Testis (tissue), 3 donors: ENCODE data around the gene TTYH2. TPM values are rescaled to one million over a fixed set of nuclear protein-coding genes. Genes with fewer than 3 reads are reported as not detected.
A peak's percentile ranks its signal among the peaks of the same experiment; 100 is the strongest.

Experiments
- DNase-seq: peaks from one replicate; pipeline ENCODE4 v3.0.0-alpha.2; 2019
- H3K27ac ChIP-seq, 2 donors: fragments of 200-600 bp; sonication (generic); one replicate each; pipeline ENCODE4 v1.5.1; 2019
- H3K27me3 ChIP-seq: fragments of 200-600 bp; sonication (generic); one replicate; pipeline ENCODE4 v1.5.1; 2019
- H3K36me3 ChIP-seq: fragments of 200-600 bp; sonication (generic); one replicate; pipeline ENCODE4 v1.5.1; 2017; ENCODE audit warnings: low read depth; ENCODE audit errors: missing control alignments
- H3K4me1 ChIP-seq: fragments of 200-600 bp; sonication (generic); one replicate; pipeline ENCODE4 v1.5.1; 2019
- H3K4me3 ChIP-seq, 2 donors: fragments of 200-600 bp; sonication (generic); one replicate each; pipeline ENCODE4 v1.5.1; 2017 to 2019
- H3K9me3 ChIP-seq: fragments of 200-600 bp; sonication (generic); one replicate; pipeline ENCODE4 v1.5.1; 2017
- POLR2A ChIP-seq: fragments of 450-650 bp; IDR thresholded peaks from one replicate; pipeline ENCODE4 v1.6.1; 2017; ENCODE audit warnings: antibody characterized with exemption, mild to moderate bottlenecking, moderate library complexity
- WGBS, 2 donors: methylation state at CpG; one replicate each; pipeline ENCODE4 v1.1.5; 2018; 5-methylcytosine and 5-hydroxymethylcytosine counted together
- intact Hi-C: fragments of 100-400 bp; cut with DNase I; formaldehyde crosslinking; loops from one replicate; pipeline ENCODE4 v1.15.1; 2023; ENCODE audit warnings: low total_unique reads
- polyA plus RNA-seq: library from polyadenylated mRNA; stranded (reverse); fragments of 350-450 nt; fragmentation: Illumina TruSeq; extraction: RNeasy Lipid Tissue Mini Kit (QIAGEN cat#74804); gene quantifications from one replicate; pipeline ENCODE4 v1.2.3, GENCODE V29; 2014; ENCODE audit warnings: low read depth, low replicate concordance; ENCODE audit not compliant: insufficient read depth
- total RNA-seq, 2 donors: library from RNA; depleted of rRNA; stranded (reverse); fragments of >200 nt; gene quantifications; one replicate each; pipeline ENCODE4 v1.2.3, GENCODE V29; 2016
- TF ChIP-seq, protein P1 (sequence below), 3 experiments: fragments of 450-650 bp in 2 of 3; fragments of 200-600 bp in 1 of 3; sonication (generic) in 1 of 3; IDR thresholded peaks; one replicate each; pipeline ENCODE4 v1.5.1; 2016 to 2019; ENCODE audit warnings: antibody characterized with exemption in 3 of 3, mild to moderate bottlenecking in 2 of 3, moderate library complexity in 1 of 3

The TTYH2 gene
- total and polyA plus RNA-seq, 3 donors from 2014 or later = 52.7 to 73.5 (median 69.7) TPM

DNA sequence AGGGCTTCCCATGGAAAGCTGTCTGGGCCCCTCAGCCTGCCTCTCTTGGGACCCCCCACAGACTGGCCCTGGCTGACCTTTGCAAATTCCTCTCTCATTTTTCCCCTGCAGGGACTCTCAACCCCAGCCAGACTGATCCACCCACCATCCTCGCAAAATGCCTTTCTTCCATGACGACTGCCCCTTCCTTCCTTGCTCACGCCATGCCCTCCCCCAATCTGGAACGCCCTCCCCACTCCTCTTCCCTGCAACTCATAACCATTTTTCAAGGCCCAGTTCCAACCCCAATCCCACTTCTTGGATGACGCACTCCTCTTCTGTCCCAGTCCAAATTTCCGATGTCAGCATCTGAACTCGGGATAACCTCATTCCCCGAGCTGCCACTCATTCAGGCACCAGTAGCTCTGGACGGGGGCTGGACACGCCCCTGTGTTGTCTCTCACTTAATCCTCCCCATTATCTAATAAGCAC lies 59.4 kb downstream of the TTYH2 start:
- Histone ChIP-seq H3K9me3 (no peaks in the 10 kb centered on the region), H3K27me3 (no peaks in the 10 kb centered on the region), H3K4me1 (peaks cover 28% of the 10 kb centered on the region), H3K4me3 (no peak overlapping the region), H3K36me3 (no peaks in the 10 kb centered on the region), H3K27ac (no peak overlapping the region)
- WGBS, 2 donors = 46 to 68% methylated on average over 10 of the region's 10 CpGs
- TF ChIP-seq, protein P1, sequence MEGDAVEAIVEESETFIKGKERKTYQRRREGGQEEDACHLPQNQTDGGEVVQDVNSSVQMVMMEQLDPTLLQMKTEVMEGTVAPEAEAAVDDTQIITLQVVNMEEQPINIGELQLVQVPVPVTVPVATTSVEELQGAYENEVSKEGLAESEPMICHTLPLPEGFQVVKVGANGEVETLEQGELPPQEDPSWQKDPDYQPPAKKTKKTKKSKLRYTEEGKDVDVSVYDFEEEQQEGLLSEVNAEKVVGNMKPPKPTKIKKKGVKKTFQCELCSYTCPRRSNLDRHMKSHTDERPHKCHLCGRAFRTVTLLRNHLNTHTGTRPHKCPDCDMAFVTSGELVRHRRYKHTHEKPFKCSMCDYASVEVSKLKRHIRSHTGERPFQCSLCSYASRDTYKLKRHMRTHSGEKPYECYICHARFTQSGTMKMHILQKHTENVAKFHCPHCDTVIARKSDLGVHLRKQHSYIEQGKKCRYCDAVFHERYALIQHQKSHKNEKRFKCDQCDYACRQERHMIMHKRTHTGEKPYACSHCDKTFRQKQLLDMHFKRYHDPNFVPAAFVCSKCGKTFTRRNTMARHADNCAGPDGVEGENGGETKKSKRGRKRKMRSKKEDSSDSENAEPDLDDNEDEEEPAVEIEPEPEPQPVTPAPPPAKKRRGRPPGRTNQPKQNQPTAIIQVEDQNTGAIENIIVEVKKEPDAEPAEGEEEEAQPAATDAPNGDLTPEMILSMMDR (IDR thresholded peaks at IDR 0.05) = no peak
- no peak for TF ChIP-seq POLR2A
- DNase-seq = no peak
- intact Hi-C loops = no loop called here

DNA sequence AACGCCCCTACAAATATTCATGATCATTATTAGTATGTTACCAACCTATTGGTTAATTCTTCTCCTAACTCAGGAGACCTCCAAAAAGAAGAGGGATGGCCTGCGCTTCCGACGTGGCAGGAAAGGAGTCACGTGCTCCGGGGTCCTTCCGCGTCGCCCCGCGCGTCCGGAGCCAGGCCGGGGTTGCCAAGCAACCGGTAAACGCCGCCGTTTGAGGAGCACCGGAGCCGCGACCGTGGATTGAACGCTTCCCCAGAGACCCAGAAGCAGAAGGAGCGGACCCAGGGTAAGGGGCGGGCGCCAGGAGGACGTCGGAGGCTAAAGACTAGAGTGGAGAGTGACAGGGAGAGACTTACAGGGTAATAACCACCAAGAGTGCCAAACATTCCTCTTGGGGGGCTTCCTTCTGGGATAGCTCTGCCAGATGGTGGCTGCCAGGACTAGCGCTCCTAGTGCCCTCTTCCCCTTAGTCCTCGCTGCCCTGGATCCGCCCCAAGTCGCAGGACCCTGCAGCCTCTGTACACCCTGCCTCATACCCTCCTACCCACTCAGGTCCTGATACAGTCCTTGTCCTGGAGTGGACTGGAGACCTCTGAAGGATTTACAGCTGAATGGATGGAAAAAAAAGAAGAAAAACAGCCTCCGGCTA lies 60.8 kb downstream of the TTYH2 start, which contains the start of gene DNAI2:
Gene DNAI2 (plus strand): TSS at position 175 of the 649 bp plus-strand sequence. CDS start 7,584 bp downstream, outside the sequence.
- intact Hi-C loops = no loop called here
- Histone ChIP-seq H3K4me1 (peaks cover 28% of the 10 kb centered on the region), H3K4me3 (peak within 1 kb of the TSS in 1 of 2 donors; percentile 25), H3K36me3 (no peaks in the 10 kb centered on the region), H3K27ac (peak within 1 kb of the TSS in 1 of 2 donors; percentile 19), H3K9me3 (no peaks in the 10 kb centered on the region), H3K27me3 (no peaks in the 10 kb centered on the region)
- WGBS, 2 donors = 17 to 27% methylated on average over 30 to 33 of the region's 33 CpGs
- no peak for TF ChIP-seq POLR2A
- TF ChIP-seq, protein P1 (IDR thresholded peaks at IDR 0.05) = no peak
- DNase-seq = no peak

DNA sequence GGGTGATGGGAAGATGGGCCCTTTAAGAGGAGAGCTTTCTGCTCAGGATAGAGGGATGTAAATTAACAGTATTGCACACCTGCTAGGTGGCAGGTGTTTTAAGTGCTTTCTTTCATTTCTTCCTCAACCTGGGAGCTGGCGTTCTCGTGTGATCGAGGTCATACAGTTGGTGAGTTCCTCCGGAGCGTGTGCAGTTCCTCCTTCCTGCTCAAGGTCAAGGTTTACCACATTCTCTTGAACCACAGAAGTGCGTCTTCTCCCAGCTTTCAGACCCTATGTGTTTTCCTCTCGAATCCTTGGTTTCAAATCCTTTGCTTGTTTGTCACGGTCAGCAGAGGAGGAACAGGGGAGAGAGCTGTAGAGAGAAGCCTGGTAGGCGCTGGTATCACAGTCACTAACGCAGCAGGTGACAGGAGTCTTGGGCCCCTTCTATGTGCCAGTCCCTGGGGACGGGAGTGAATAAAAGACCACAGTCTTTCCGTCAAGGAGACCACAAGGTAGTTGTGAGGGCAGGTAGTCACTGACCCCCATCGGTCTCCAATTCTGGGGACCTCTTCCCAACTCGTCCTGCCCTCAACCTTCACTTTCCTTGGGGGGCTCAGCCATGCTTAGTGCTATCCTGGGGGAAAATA lies 61.5 kb downstream of the TTYH2 start:
- no peak overlapping the region for H3K4me3 ChIP-seq
- H3K27me3 ChIP-seq = no peaks in the 10 kb centered on the region
- 46 to 48% methylated on average over 14 of the region's 14 CpGs for WGBS, 2 donors
- intact Hi-C loops = no loop called here
- DNase-seq = no peak
- no peaks in the 10 kb centered on the region for H3K9me3 ChIP-seq
- H3K36me3 ChIP-seq = no peaks in the 10 kb centered on the region
- TF ChIP-seq, protein P1 (IDR thresholded peaks at IDR 0.05) = no peak
- TF ChIP-seq POLR2A = no peak
- peak overlapping the region in 1 of 2 donors; percentile 19 for H3K27ac ChIP-seq
- peaks cover 28% of the 10 kb centered on the region for H3K4me1 ChIP-seq

DNA sequence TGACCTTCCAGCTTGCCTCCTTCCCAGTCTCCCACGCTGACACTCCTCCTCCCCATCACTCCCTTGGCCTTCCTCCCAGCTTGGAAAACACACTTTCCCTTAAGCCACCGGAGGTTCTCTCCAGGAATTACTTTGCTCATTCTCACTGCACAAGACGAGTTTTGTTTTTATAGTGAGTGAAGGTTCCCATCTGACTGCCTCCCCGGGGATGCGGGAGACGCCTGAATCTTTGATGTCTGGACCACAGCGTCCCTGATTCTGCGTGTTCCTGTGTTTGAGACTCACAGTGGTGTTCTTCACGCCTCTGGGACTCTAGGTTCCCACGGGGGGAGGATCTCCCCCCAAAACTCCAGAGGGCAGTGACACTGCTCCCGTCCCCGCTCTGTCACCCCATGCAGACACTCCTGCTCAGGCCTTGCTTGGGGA lies 62.7 kb downstream of the TTYH2 start:
- intact Hi-C loops = no loop called here
- WGBS, 2 donors = 29 to 37% methylated on average over 9 to 12 of the region's 12 CpGs
- H3K4me3 ChIP-seq = no peak overlapping the region
- TF ChIP-seq, protein P1 (IDR thresholded peaks at IDR 0.05) = no peak
- peak overlapping the region; percentile 48 to 68 for H3K27ac ChIP-seq
- H3K27me3 ChIP-seq = no peaks in the 10 kb centered on the region
- H3K9me3 ChIP-seq = no peaks in the 10 kb centered on the region
- DNase-seq = peak; percentile 82
- H3K4me1 ChIP-seq = peaks cover 28% of the 10 kb centered on the region
- H3K36me3 ChIP-seq = no peaks in the 10 kb centered on the region
